HepG2 (cell line): Measurements from ENCODE around the gene GPT2. TPM values are rescaled to one million over a fixed set of nuclear protein-coding genes. Genes with fewer than 3 reads are reported as not detected.

Experiments
- ATAC-seq: fragments of 200-7000 bp; cut with Tn5 transposase; 3 replicates; pipeline ENCODE4 v1.9.1; 2020; ENCODE audit warnings: mild to moderate bottlenecking, moderate library complexity
- BruUV-seq: library from RNA; stranded (reverse); fragments of 400-500 nt; replicated peaks from 2 replicates; lab custom pipeline; 2021; lab: Mats Ljungman, UMichigan
- CTCF ChIA-PET: fragments of 300-600 bp; formaldehyde crosslinking; extraction: SDS; loops from one replicate; lab custom pipeline; 2021; ENCODE audit warnings: low total read pairs, inconsistent platforms, low intra/inter-chr PET ratio; lab: Yijun Ruan, JAX
- POLR2A ChIA-PET: fragments of 350-600 bp; sonication (Branson Sonifier 250); formaldehyde crosslinking; loops from one replicate; lab custom pipeline; 2020; ENCODE audit warnings: antibody characterized with exemption, inconsistent platforms; lab: Yijun Ruan, JAX
- DNase-seq: peaks from one replicate; pipeline ENCODE4 v3.0.0-alpha.2; 2015; ENCODE audit warnings: low spot score
- FAIRE-seq: peaks from 3 replicates; lab custom pipeline; 2011; peaks lifted over from hg19 to GRCh38; lab: Jason Lieb, UNC
- H2AFZ ChIP-seq: one replicate; pipeline ENCODE4 v1.6.1; 2011; ENCODE audit warnings: low read length, inconsistent platforms
- H3K27ac ChIP-seq: fragments of 300-600 bp; 3 replicates; pipeline ENCODE4 v1.8.0; 2011; ENCODE audit warnings: mixed run types, mild to moderate bottlenecking, mixed read lengths, low read length, inconsistent platforms; ENCODE audit not compliant: insufficient read depth; ENCODE audit errors: extremely low read length
- H3K27me3 ChIP-seq, 2 experiments: fragments of 200-600 bp in 1 of 2; 2 replicates in 1 of 2; 3 replicates in 1 of 2; pipeline versions ENCODE4 v1.6.0 to v1.8.0; 2011; ENCODE audit warnings: low read length in 2 of 2, mild to moderate bottlenecking in 2 of 2, moderate library complexity in 2 of 2, inconsistent platforms in 1 of 2; ENCODE audit not compliant: insufficient read depth in 2 of 2, control insufficient read depth in 1 of 2
- H3K36me3 ChIP-seq, 2 experiments: fragments of 200-600 bp in 1 of 2; replicated peaks in 1 of 2; 2 replicates in 1 of 2; 3 replicates in 1 of 2; pipeline versions ENCODE4 v1.5.1 to v1.8.0; 2011; ENCODE audit warnings: low read length in 2 of 2, inconsistent platforms in 1 of 2; ENCODE audit not compliant: insufficient read depth in 2 of 2, control insufficient read depth in 1 of 2
- H3K4me1 ChIP-seq: 2 replicates; pipeline ENCODE4 v1.5.1; 2012; ENCODE audit warnings: low read length, inconsistent platforms; ENCODE audit not compliant: insufficient read depth
- H3K4me2 ChIP-seq: 2 replicates; pipeline ENCODE4 v1.6.0; 2011; ENCODE audit warnings: low read depth, low read length, inconsistent platforms
- H3K4me3 ChIP-seq, 3 experiments: fragments of 200-600 bp in 1 of 3; sonication (generic), shearing (Covaris generic) in 1 of 3; replicated peaks in 1 of 3; 2 replicates each; pipeline ENCODE4 v1.5.1; 2011 to 2016; ENCODE audit warnings: low read length in 3 of 3, inconsistent platforms in 2 of 3, low read depth in 2 of 3, mild to moderate bottlenecking in 2 of 3, control low read depth in 1 of 3, mixed read lengths in 1 of 3; ENCODE audit not compliant: insufficient read depth in 1 of 3
- H3K79me2 ChIP-seq: one replicate; pipeline ENCODE4 v1.6.1; 2011; ENCODE audit warnings: low read length, inconsistent platforms; ENCODE audit not compliant: insufficient read depth
- H3K9ac ChIP-seq: 2 replicates; pipeline ENCODE4 v1.6.0; 2011; ENCODE audit warnings: mild to moderate bottlenecking, low read depth, low read length, inconsistent platforms; ENCODE audit not compliant: insufficient read depth
- H3K9me3 ChIP-seq: 2 replicates; pipeline ENCODE4 v1.5.1; 2012; ENCODE audit warnings: mild to moderate bottlenecking, low read length
- H4K20me1 ChIP-seq: 2 replicates; pipeline ENCODE4 v1.6.0; 2011; ENCODE audit warnings: inconsistent platforms, mild to moderate bottlenecking, low read length, moderate library complexity; ENCODE audit not compliant: insufficient read depth
- GFI1 ChIP-seq: sonication (generic); formaldehyde crosslinking; IDR thresholded peaks from 2 replicates; pipeline ENCODE4 v1.5.0; 2020; ENCODE audit warnings: missing genetic modification reagents, mild to moderate bottlenecking, borderline replicate concordance
- PHB2 ChIP-seq: fragments of 450-650 bp; IDR thresholded peaks from 2 replicates; pipeline ENCODE4 v1.6.1; 2018; ENCODE audit not compliant: partially characterized antibody
- ZSCAN20 ChIP-seq: sonication (generic); formaldehyde crosslinking; IDR thresholded peaks from 2 replicates; pipeline ENCODE4 v1.4.0; 2020; ENCODE audit warnings: missing genetic modification reagents, mild to moderate bottlenecking, borderline replicate concordance
- WGBS: methylation state at CpG from one replicate; pipeline ENCODE4 v1.1.6; 2017; ENCODE audit warnings: low lambda C conversion rate; 5-methylcytosine and 5-hydroxymethylcytosine counted together
- in situ Hi-C: cut with HindIII; loops from 2 replicates; pipeline ENCODE4 v1.10.0; 2017; ENCODE audit warnings: low pct_unique_long_range_greater_than_20kb; ENCODE audit not compliant: extremely low pct_ligation_motif_present
- intact Hi-C: fragments of 100-400 bp; cut with micrococcal nuclease; formaldehyde crosslinking; loops from one replicate; pipeline ENCODE4 v1.10.0; 2022; ENCODE audit not compliant: unreplicated experiment
- polyA plus RNA-seq, 8 experiments: library from polyadenylated mRNA; depleted of rRNA in 3 of 8; stranded (reverse) in 7 of 8; unstranded in 1 of 8; fragments of >200 nt; fragmentation: Illumina TruSeq in 4 of 8; extraction: Trizol in 4 of 8; gene quantifications; 2 replicates each; pipeline versions ENCODE4 v1.2.1 to v1.2.3, GENCODE V29; 2011 to 2016; ENCODE audit warnings: low read depth in 4 of 8, missing spikeins in 1 of 8, mixed read lengths in 1 of 8; ENCODE audit not compliant: insufficient read depth in 1 of 8
- total RNA-seq, 5 experiments: library from RNA; depleted of rRNA; stranded (reverse); fragments of >200 nt; fragmentation: Illumina TruSeq; extraction: Trizol; gene quantifications; 2 replicates each; pipeline ENCODE4 v1.2.3, GENCODE V29; 2016; ENCODE audit warnings: low read depth in 1 of 5
- TF ChIP-seq, protein P1 (sequence below): sonication (generic); formaldehyde crosslinking; IDR thresholded peaks from 2 replicates; pipeline ENCODE4 v1.5.1; 2020; ENCODE audit warnings: mild to moderate bottlenecking, missing genetic modification reagents, moderate library complexity

GPT2 gene
- total and polyA plus RNA-seq, 2 of the 13 experiments (the other 11 are each of a cell fraction or from before 2014, with no cell fraction given): 138 to 267 TPM

DNA sequence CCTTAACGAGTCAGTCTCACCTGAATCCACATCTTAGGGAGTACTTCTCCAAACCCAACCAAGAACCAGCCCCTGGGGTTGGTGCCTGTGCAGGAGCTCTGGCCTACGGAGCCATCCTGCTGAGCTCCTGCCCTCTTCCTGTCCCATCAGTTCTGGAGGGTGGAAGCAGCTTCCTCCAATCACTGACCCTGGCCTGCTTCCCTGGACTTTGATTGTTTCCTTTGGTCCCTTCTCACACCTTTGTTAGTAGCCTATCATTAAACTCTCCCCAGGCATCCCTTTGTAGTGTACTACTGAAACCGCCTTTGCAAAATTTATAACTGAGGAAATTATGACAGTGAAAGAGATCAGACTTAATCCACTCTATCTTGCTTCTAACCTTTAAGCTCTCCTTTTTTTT, 32.0 kb upstream of the GPT2 start:
- Histone ChIP-seq H3K27ac (no peak overlapping the region), H3K4me1 (peaks cover 67% of the 10 kb centered on the region), H3K4me2 (no peak overlapping the region), H3K79me2 (no peaks in the 10 kb centered on the region), H3K9me3 (no peaks in the 10 kb centered on the region), H4K20me1 (no peaks in the 10 kb centered on the region), H3K9ac (no peak overlapping the region), H3K36me3 (no peaks in the 10 kb centered on the region), H3K27me3 (no peaks in the 10 kb centered on the region), H3K4me3 (no peak overlapping the region), H2AFZ (no peak overlapping the region)
- FAIRE-seq (no peak), ATAC-seq (peak; percentile 11; the same call in 1 of the 3 replicates), DNase-seq (no peak)
- no TSS peak for BruUV-seq
- 6% methylated on average over 3 of the region's 3 CpGs for WGBS
- CTCF ChIA-PET: no interaction called here
- POLR2A ChIA-PET: interaction anchor here (0.7 to 1.8 kb wide), 2 partner anchors 32 to 71 kb away, joined by 3 to 4 read pairs; partner anchors contain the start of gene GPT2
- no peak for TF ChIP-seq ZSCAN20 (CRISPR knock-in tag)
- no peak for TF ChIP-seq PHB2
- 0 out of 2 replicates have a peak, but pooled peaks have one; percentile 42 for TF ChIP-seq GFI1 (CRISPR knock-in tag)
- TF ChIP-seq, protein P1, sequence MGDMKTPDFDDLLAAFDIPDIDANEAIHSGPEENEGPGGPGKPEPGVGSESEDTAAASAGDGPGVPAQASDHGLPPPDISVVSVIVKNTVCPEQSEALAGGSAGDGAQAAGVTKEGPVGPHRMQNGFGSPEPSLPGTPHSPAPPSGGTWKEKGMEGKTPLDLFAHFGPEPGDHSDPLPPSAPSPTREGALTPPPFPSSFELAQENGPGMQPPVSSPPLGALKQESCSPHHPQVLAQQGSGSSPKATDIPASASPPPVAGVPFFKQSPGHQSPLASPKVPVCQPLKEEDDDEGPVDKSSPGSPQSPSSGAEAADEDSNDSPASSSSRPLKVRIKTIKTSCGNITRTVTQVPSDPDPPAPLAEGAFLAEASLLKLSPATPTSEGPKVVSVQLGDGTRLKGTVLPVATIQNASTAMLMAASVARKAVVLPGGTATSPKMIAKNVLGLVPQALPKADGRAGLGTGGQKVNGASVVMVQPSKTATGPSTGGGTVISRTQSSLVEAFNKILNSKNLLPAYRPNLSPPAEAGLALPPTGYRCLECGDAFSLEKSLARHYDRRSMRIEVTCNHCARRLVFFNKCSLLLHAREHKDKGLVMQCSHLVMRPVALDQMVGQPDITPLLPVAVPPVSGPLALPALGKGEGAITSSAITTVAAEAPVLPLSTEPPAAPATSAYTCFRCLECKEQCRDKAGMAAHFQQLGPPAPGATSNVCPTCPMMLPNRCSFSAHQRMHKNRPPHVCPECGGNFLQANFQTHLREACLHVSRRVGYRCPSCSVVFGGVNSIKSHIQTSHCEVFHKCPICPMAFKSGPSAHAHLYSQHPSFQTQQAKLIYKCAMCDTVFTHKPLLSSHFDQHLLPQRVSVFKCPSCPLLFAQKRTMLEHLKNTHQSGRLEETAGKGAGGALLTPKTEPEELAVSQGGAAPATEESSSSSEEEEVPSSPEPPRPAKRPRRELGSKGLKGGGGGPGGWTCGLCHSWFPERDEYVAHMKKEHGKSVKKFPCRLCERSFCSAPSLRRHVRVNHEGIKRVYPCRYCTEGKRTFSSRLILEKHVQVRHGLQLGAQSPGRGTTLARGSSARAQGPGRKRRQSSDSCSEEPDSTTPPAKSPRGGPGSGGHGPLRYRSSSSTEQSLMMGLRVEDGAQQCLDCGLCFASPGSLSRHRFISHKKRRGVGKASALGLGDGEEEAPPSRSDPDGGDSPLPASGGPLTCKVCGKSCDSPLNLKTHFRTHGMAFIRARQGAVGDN (CRISPR knock-in tag): 0 out of 2 replicates have a peak, but pooled peaks have one; percentile 22
- in situ Hi-C loops (no loop called here), intact Hi-C loops (no loop called here)
